Measurements from ENCODE around the gene ALG8.
A peak's percentile ranks its signal among the peaks of the same experiment; 100 is the strongest.
"Not testable (repeated sequence)": the region's sequence is repeated elsewhere in the genome, so short reads cannot be mapped to it uniquely, and the experiment has no call there.

ALG8 gene

DNA sequence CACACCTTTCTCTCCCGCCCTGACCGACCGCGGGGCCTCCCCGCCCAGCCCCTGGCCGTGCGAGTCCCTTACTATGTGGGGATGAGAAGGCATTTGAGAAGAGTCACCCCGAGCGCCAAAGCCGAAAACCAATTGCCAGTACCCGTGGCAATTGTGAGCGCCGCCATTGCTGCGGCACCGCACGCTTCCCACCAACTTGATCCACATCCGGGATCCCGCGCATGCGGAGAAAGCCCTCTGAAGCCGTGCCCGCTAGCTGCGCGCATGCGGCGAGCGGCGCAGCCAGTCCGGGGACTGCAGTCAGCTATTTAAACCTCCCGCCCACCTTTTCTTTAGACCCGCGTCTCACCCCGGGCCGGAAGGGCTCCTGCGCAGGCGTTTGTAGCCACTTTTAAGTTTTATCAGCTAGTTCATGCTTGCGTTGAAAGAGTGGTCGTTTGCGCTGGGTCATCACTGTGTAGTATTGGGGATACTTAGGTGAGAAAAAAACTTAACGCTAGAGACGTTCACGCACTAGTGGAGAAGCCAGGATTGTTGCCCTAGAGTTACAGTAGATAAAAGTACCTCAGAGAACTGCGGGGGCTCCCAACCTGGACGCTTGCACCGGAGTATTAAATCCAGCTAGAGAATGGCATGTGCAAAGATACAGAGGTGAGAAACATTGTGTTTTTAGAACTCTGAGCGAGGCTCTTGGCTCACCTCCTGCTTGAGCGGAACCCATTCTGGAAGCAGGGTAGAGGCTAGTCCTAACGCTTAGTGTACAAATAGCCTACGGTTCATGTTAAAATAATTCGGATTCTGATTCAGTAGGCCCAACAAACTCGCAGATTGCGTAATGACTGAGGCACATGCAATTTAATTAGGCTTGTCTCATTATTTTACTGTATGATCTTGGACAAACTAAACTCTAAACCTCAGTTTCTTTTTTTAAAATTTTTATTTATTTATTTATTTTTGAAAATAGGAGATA is at the start of gene ALG8:
TSS of gene ALG8 (minus strand) at position 205 of the 970 bp plus-strand sequence. CDS start at position 167, 38 bp downstream.
- peak; percentile 77 for DNase-seq (ENCODE audit: low spot score)

DNA sequence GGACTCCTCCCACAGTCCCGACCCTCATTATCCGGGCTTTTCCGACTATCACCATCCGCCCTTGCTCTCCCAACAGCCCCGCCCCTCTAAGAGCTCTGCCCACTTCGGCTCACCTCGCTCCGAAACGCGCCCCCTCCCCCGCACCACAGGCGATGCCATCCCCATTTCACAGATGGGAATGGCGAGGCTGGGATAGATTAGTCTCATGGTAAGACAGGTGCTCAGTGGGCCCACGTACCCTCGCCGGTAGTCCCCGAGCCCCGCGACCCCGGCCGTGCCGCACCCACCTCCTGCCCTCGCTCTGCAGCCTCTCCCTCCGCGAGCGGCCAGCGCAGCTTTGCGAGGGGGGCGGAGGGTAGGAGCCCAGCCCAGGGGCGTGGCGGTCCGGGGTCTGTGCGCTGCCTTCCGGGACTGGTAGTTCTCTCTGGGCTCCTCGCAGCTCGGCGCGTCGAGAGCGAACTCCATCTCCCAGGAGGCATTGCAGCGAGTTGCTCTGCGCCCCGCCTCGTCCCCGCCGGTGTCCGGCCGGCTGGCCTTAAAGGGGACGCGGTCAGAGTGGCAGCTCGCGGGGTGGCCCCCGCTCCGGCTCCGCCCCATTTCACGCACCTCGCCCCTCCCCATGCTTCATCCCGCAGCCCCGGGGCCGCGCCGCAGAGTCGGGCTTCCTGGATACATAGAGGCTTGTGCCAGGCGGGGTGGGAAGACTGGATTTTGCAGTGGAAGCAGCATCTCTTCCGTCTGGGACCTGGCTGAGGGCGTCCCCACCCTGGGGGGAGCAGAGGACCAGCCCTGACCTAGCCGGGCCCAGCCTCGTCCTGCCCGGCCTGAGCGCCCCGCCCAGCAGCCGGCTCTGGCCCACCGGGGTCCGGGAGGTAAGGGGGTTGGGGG is 49.1 kb upstream of the ALG8 start, which contains the start of the genes KCTD21 and USP35:
TSS of gene KCTD21 (minus strand) at position 341 of the 888 bp plus-strand sequence. CDS start 14,072 bp downstream, outside the sequence.
TSS of gene USP35 (plus strand) at position 634 of the 888 bp plus-strand sequence. CDS start 7,327 bp downstream, outside the sequence.
- peak; percentile 89 for DNase-seq (ENCODE audit: low spot score)

DNA sequence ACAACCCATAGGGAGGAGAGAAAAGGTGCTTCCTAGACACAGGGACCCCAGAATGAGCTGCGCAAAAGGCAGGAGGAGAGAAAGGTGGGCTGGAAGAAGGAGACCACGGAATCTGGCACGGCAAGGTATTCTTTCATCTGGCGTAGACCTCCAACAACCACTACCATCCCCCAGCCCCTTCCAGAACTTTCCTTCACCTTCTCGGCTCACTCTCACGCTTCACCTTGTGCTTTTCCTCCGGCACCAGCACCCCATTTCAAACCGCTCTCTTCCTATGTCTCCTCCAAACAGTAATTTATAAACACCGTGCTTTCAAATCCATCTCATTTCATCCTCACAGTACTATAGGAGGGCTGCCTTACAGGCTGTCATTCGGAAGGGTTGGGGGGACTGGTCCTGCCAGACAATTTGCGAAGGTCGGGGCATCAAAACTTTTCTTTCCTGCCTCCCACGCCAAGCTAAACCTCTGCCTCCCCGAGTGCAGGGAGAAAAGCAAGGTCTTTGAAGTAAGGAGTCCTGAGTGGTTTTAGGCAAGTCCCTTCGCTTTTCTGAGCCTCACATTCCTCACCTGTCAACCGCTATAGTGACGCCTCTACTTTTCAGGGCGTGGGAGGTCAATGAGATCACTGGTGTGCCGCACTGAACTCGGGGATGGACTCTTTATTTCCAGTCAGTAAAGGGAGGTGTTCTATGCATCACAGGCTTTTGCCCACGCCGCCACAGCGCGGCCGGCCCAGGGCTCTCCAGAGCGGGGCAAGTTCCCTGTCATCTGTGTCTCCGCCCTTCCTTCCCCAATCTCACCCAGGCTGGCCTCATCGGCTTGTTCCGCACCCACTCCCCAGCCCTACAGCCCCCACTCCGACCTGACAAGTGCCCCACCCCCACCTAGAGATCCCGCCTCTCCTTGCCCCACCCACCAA is 48.2 kb upstream of the ALG8 start:
- DNase-seq (ENCODE audit: low spot score) = no peak

DNA sequence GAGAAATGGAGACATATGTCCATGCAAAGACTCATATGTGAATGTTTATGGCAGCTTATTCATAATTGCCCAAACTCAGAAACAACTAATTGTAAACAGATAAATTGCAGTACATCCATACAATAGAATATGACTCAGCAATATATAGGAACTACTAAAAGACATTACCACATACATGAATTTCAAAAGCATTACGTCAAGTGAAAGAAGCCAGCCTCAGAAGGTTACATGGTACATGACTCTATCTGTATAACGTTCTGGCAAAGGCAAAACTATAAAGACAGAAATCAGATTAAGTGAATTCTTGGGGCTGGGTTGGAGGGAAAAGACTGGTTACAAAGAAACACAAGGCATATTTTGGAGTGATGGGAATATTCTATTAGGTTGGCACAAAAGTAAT is 41.8 kb upstream of the ALG8 start:
- no peak for DNase-seq (ENCODE audit: low spot score)

DNA sequence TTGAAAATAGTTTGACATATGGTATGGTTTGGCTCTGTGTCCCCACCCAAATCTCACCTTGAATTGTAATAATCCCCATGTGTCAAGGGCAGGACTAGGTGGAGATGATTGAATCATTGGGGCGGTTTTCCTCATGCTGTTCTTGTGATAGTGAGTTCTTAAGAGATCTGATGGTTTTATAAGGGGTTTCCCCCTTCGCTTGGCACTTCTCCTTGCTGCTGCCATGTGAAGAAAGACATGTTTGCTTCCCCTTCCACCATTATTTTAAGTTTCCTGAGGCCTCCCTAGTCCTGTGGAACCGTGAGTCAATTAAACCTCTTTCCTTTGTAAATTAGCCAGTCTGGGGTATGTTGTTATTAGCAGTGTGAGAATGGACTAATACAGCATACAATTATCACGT is 41.3 kb upstream of the ALG8 start:
- DNase-seq (ENCODE audit: low spot score) = no peak

DNA sequence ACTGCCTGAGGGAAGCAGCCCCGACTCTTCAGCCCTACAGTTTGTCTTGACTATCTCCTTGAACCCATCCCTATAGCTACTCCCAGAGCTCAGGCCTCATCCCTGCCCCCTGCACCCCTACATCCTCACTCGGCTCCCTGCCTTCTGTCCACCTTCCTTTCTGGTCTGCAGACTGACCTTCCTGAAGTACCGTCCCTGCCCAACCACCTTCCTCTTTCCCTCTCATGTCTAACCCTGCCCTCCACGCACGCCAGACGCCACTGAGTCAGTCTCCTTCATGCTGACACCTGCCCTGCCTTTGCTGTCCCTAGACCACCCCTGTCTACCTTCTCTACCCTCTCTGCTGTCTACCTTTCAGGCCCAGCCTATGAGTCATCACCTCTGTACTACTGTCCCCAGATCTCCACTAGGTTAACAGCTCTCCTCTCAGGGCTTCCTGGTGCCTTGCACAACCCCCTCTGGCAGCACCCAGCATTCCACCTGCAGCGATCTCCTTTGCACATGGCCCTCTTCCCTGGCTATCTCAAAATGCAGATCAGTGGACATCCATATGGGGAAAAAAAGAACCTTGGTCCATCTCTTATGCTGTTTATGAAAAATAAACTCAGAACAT is 40.1 kb upstream of the ALG8 start:
- no peak for DNase-seq (ENCODE audit: low spot score)

DNA sequence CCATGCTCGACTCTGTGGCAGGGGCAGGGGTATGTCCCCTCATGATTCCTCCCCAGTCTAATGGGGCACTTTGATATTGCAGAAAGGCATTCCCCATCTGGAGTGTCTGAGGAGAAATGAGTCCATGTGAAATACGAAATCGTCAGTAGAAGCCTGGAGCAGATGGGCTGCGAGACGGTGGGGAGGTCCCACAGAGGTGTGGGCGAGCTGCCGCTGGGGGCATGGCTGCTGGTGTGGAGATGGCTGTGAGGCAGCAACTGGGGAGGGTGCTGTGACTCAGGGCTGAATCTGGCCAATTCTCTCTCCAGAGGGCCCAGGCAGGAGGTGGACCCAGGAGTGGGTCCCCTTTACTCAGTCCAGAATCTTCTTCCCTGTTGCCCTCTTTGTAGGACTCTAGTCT is 37.8 kb upstream of the ALG8 start:
- DNase-seq (ENCODE audit: low spot score) = no peak

DNA sequence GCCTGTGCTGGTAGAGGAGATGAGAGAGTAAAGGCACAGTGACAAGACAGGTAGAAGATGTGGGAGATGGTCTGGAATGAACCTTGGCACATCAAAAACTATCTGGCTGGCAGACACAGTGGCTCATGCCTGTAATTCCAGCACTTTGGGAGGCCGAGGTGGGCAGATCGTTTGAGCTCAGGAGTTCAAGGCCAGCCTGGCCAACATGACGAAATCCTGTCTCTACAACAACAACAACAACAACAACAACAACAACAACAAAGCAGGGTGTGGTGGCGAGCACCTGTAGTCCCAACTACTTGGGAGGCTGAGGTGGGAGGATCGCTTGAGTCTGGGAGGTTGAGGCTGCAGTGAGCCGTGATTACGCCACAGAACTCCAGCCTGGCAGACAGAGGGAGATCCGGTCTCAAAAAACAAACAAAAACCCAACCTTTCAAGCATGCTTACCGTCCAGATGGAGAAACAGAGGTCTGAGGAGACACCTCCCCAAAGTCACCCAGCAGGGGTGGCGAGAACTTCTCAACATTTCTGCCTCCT is 37.2 kb upstream of the ALG8 start:
- DNase-seq (ENCODE audit: low spot score) = no peak

DNA sequence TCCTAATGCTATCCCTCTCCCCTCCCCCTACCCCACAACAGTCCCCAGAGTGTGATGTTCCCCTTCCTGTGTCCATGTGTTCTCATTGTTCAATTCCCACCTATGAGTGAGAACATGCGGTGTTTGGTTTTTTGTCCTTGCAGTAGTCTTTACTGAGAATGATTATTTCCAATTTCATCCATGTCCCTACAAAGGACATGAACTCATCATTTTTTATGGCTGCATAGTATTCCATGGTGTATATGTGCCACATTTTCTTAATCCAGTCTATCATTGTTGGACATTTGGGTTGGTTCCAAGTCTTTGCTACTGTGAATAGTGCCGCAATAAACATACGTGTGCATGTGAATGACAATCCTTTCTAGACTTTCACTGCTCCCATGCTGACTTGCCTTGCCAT is 36.4 kb upstream of the ALG8 start:
- not testable (repeated sequence) for DNase-seq (ENCODE audit: low spot score)

DNA sequence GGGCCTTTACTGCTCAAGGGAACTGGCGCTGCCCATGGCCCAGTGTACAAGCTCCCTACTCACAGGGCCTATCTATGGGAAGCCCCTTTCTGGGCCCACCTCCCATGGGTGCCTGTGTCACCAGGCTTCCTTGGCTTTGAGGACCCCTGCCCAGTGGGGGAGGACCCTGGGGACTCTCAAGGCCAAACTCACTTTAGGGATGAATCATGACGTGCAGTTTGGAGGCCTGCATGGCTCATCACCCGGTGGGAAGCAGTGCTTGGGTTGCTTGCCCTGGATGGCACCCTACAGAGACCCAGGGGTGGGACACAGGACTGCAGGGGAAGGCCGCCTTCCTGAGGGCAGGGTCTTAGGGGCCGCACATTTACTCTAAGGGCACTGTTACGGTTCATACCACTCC is 32.5 kb upstream of the ALG8 start:
- no peak for DNase-seq (ENCODE audit: low spot score)

DNA sequence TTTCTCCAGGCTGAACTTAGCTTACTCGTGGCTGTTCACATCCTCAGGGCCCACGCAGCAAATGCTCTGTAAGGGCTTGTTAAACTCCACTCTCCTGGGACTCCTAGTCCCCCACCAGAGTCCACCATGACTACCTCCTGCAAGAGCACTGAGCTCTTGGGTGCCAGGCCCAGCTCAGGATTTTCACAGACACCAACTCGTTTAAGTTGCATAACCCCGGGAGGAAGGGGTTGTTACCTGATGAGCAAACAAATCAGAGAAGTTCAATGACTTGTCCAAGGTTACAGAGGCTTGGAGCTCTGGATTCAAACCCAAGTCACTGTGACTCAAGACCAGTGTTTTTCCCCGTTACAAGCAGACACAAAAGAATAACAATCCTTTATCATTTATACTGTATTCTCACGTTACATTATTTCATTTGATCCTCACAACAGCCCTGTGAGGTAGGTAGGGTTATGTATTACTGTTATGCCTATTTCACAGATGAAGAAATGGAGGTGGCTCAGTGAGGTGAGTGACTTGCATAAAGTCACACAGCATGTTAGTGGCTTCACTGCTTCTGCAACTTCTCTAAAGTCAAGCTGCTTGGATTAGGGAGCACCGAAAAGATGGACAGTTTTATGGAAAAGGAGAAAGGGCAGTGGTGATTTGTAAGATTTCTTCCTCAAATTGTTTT is 31.6 kb upstream of the ALG8 start:
- DNase-seq (ENCODE audit: low spot score) = no peak

DNA sequence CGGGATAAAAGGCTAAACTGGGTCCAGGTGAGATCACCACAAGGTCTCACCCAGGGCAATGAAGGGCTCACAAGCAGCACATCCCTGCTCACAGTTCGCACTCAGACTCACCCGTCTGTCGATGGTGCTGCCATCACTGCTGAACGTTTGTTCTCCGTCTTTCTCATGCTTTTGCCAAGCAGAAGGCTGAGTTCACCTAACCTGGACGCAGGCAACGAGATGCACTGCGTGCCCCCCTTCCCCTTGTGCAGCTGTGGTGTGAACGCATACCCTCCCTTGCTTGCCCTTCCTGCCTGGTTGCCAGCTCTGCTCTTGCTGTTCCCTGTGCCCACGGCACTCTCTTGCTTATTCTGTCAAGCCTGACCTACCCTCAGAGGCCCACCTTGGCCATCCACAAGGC is 31.0 kb upstream of the ALG8 start:
- DNase-seq (ENCODE audit: low spot score) = no peak

DNA sequence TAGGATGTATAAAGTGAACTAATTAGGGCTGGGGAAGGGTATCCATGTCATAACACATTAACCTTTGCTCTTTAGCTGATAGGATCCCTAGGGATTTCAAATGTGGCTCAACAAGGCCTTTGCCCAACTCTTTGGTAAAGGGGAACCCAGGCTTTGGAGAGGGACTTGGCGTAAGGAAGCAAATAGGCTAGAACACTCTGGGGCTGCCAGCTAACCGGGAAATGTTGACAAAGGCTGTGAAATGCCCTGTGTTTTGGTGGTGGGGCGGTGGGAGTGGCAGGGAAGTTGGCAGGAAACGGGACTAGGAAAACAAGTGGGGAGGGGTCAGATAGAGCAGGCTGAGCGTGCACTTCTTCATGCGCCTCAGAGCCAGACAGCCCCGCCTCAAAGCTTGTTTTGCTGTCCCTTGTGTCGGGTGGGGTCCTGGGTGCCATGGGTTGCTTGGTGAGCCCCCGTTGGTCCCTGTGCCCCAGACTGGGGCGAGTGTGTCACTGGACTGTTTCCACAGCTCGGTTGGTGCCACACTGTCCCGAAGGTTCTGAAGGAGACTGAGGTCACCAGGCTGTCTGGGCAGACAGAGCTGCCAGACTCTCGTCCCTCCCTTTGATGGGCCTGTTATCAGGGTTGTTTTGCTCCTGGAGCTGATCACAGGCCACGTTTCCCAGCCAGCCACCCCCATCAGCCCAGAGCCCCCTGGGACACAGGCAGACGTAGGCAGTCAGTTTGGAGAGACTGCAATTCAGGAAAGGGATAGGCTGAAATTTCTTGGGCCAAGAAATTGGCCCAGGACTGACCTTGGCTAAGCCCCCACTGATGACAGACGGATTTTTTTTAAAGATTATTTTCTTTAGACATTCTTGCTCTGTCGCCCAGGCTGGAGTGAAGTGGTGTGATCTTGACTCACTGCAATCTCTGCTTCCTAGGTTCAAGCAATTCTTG is 29.4 kb upstream of the ALG8 start:
- no peak for DNase-seq (ENCODE audit: low spot score)

DNA sequence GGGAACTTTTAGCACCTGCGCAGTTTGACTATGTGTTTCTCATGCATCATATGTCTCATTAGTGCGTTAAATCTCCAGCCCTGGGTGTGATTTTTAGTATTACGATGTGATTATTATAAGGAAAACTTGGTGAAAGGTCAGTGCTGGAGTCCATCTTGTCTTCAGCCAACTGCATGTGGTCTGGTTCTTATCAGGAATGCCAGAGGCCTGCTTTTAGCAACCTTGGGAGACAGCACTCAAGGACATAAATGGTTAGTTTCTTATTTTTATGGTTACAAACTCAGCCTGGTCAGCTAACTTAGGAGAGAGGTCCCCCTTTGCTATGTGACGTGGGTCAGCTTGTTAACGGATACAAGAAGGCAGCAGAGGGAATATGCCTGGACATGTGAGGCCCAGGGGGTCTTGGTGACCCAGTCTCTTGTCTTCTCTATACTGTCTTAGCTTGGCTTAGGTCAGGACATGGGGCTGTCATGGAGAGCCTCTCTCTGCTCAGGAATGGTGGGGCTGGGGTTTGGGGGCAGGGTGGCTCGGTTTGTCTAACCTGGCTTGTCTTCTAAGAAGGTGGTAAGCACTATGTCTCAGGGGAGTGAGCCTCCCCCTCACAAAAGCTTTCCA is 27.5 kb upstream of the ALG8 start:
- no peak for DNase-seq (ENCODE audit: low spot score)

DNA sequence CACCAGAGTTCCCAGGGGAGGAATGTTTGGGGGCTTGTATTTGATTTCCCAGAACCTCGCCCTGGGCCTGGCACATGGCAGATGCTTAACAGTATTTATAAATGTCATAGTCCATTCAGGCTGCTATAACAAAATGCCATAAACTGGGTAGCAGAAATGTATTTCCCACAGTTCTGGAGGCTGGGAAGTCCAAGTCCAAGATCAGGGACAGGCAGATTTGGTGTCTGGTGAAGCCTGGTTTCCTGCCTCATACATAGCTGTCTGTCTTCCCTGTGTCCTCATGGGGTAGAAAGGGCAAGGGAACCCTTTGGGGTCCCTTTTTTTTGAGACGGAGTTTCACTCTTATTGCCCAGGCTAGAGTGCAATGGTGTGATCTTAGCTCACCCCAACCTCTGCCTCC is 25.0 kb upstream of the ALG8 start:
- no peak for DNase-seq (ENCODE audit: low spot score)

DNA sequence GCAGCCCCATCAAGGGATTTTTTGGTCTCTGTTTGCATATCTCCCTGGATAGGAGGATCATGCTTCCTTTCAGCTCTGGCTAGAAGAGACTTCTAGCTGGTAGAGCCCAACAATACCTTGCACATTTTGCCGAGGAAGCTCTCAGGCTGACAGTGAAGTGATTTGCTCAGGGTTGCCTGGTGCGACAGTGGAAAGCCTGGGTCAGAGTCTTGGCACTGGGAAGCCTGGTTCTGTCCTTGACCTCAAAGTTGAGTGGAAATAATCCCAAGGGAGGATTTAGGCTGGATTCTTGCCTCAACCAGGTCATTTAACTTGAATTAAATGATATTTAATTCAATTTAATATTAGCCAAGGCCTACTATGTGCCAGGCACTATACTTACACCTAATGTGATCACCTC is 24.4 kb upstream of the ALG8 start:
- DNase-seq (ENCODE audit: low spot score) = no peak

DNA sequence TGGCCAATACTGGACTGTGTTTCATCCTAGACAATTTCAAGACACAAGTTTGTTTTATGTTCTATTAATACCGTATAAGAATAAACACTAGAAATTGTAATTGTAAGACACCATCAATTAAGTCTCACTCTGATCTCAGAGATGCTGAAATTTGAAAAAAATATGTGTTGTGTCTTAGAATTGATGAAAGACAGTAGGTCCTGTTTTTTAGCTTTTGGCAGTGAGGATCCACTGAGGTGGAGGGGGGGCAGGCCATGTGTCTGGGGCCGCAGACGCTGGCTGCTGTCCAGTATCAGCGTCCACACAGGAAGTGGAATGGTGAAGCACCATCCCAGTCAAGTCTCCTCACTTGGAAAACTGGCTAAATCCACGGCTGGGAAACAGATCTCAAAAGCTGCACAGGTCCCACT is 22.5 kb upstream of the ALG8 start:
- DNase-seq (ENCODE audit: low spot score) = no peak

DNA sequence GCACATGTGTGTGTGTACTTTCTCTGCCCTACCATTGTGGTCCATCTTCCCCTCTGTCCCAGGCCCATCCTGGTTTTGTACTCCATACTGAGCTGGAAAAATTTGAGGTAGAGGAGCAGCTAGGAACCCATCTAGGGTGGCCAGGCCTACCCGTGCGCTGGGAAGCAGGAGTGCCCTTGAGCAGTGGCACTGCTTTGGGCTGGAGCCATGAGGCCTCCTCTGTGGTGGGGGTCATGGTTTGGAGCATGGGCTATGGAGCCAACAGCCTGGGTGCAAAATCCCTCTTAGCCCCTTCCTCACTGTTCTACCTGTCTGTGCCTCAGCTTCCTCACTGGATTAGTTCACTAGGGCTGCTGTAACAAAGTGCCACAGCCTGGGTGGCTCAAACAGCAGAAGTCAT is 21.9 kb upstream of the ALG8 start:
- no peak for DNase-seq (ENCODE audit: low spot score)

DNA sequence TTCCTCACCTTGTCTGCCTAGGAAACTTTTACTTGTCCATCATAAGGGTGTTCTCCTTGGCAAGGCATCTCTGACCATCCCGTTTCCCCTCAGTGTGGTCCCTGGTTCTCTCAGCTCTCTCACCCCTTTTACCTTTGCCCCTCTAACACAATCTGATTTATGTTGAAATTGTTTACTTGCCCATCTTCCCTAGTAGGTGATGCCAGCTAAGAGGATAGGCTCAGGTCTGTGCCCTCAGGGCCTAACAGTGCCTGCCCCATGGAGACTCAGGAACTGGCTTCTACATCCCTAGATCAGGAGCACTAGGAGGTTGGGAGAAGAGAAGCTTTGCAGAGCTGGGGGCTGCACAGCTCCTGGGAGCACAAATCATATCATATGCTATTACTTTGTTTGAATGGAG is 21.1 kb upstream of the ALG8 start:
- no peak for DNase-seq (ENCODE audit: low spot score)
